ENCODE data around the gene COBLL1. TPM values are rescaled to one million over a fixed set of nuclear protein-coding genes. Genes with fewer than 3 reads are reported as not detected.

Gene COBLL1
- total and polyA plus RNA-seq, 2 experiments from 2014 or later: 19.6 to 33.5 TPM

GRCh38 chr2:164847981-164848741, 6.5 kb upstream of the COBLL1 start:
- no peak overlapping the region for H3K27ac ChIP-seq
- H3K36me3 ChIP-seq: no peaks in the 10 kb centered on the region
- H3K4me3 ChIP-seq: no peak overlapping the region
- DNase-seq (ENCODE audit: low read depth in 1 of 2, low spot score in 1 of 2): no peak
- no peaks in the 10 kb centered on the region for H3K27me3 ChIP-seq
- no peaks in the 10 kb centered on the region for H3K9me3 ChIP-seq (ENCODE audit: low read depth)
- H3K4me1 ChIP-seq (ENCODE audit: low read depth): no peaks in the 10 kb centered on the region
- no peak for TF ChIP-seq CTCF (IDR thresholded peaks at IDR 0.05; ENCODE audit: low read depth, low read length)

GRCh38 chr2:164847291-164847690, 5.7 kb upstream of the COBLL1 start:
- Histone ChIP-seq H3K9me3 (ENCODE audit: low read depth) (no peaks in the 10 kb centered on the region), H3K4me3 (no peak overlapping the region), H3K27me3 (no peaks in the 10 kb centered on the region), H3K4me1 (ENCODE audit: low read depth) (no peaks in the 10 kb centered on the region), H3K36me3 (no peaks in the 10 kb centered on the region), H3K27ac (no peak overlapping the region)
- no peak for TF ChIP-seq CTCF (IDR thresholded peaks at IDR 0.05; ENCODE audit: low read depth, low read length)
- DNase-seq (ENCODE audit: low read depth in 1 of 2, low spot score in 1 of 2): no peak

- no peak for DNase-seq (ENCODE audit: low read depth in 1 of 2, low spot score in 1 of 2)
- H3K27me3 ChIP-seq: no peaks in the 10 kb centered on the region
- no peak overlapping the region for H3K4me3 ChIP-seq
- H3K36me3 ChIP-seq: no peaks in the 10 kb centered on the region
- H3K27ac ChIP-seq: no peak overlapping the region
- H3K4me1 ChIP-seq (ENCODE audit: low read depth): no peaks in the 10 kb centered on the region
- H3K9me3 ChIP-seq (ENCODE audit: low read depth): no peaks in the 10 kb centered on the region
- no peak for TF ChIP-seq CTCF (IDR thresholded peaks at IDR 0.05; ENCODE audit: low read depth, low read length)
These were observed 4.7 kb upstream of the COBLL1 start for GRCh38 chr2:164846276-164846675.

GRCh38 chr2:164843346-164843911, 1.8 kb upstream of the COBLL1 start:
- TF ChIP-seq CTCF (IDR thresholded peaks at IDR 0.05; ENCODE audit: low read depth, low read length): no peak
- Histone ChIP-seq H3K27ac (no peak overlapping the region), H3K4me1 (ENCODE audit: low read depth) (peaks cover 16% of the 10 kb centered on the region), H3K36me3 (no peaks in the 10 kb centered on the region), H3K27me3 (no peaks in the 10 kb centered on the region), H3K9me3 (ENCODE audit: low read depth) (no peaks in the 10 kb centered on the region), H3K4me3 (no peak overlapping the region)
- no peak for DNase-seq (ENCODE audit: low read depth in 1 of 2, low spot score in 1 of 2)

GRCh38 chr2:164842624-164842966, 972 bp upstream of the COBLL1 start:
- H3K4me1 ChIP-seq (ENCODE audit: low read depth): peaks cover 19% of the 10 kb centered on the region
- no peaks in the 10 kb centered on the region for H3K27me3 ChIP-seq
- peak overlapping the region; percentile 92 for H3K4me3 ChIP-seq
- no peaks in the 10 kb centered on the region for H3K9me3 ChIP-seq (ENCODE audit: low read depth)
- no peak overlapping the region for H3K27ac ChIP-seq
- DNase-seq (ENCODE audit: low read depth in 1 of 2, low spot score in 1 of 2): no peak
- no peak for TF ChIP-seq CTCF (IDR thresholded peaks at IDR 0.05; ENCODE audit: low read depth, low read length)
- H3K36me3 ChIP-seq: no peaks in the 10 kb centered on the region
